PC-9 (cell line): ENCODE results near the gene DNMT3L.

Source experiments
- CTCF ChIP-seq: fragments of 200-600 bp; sonication (generic); conservative IDR thresholded peaks from 2 replicates; pipeline ENCODE4 v1.6.1; 2017; ENCODE audit warnings: mixed run types, antibody characterized with exemption, mild to moderate bottlenecking, moderate library complexity
- EZH2 ChIP-seq: fragments of 200-600 bp; sonication (generic); IDR thresholded peaks from 2 replicates; pipeline ENCODE4 v1.8.0; 2017; ENCODE audit warnings: antibody characterized with exemption, low read depth

- TF ChIP-seq CTCF (no peak), EZH2 (no peak)
Measured at GRCh38 chr21:44295163-44295573, 33.5 kb upstream of the DNMT3L start.
